GM10266 (cell line): ENCODE results near the gene UBAP1L.
"Not testable (repeated sequence)": the region's sequence is repeated elsewhere in the genome, so short reads cannot be mapped to it uniquely, and the experiment has no call there.

ENCODE experiments used
- DNase-seq: peaks from one replicate; pipeline ENCODE4 v3.0.0; 2012; ENCODE audit errors: extremely low spot score
- TF ChIP-seq, protein P1 (sequence below): IDR thresholded peaks from 2 replicates; pipeline ENCODE4 v1.5.1; 2012; ENCODE audit warnings: mild to moderate bottlenecking, low read depth; ENCODE audit not compliant: control insufficient read depth, insufficient read depth; ENCODE audit errors: missing control alignments

UBAP1L gene

DNA sequence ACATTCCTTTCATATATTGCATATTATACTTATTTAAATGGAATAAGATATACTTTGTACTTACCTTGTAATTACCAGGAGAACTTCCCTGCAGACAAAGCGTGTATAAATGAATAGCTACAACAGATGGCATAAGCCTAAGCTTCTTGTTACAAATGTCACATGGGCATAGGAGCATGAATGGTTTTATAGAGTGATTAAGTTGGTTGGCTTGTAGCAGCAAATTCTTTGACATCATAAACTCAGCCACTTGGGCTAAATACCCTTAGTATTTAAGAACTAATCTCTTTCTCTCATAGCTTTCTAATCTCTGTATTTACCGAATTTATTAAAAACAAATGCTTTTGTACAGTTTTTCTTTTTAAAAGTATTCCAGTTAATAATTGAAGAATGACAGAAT lies at the start of gene UBAP1L:
UBAP1L (minus strand) TSS at position 115 of the 400 bp plus-strand sequence. CDS start 8,985 bp downstream, outside the sequence.
- TF ChIP-seq, protein P1, sequence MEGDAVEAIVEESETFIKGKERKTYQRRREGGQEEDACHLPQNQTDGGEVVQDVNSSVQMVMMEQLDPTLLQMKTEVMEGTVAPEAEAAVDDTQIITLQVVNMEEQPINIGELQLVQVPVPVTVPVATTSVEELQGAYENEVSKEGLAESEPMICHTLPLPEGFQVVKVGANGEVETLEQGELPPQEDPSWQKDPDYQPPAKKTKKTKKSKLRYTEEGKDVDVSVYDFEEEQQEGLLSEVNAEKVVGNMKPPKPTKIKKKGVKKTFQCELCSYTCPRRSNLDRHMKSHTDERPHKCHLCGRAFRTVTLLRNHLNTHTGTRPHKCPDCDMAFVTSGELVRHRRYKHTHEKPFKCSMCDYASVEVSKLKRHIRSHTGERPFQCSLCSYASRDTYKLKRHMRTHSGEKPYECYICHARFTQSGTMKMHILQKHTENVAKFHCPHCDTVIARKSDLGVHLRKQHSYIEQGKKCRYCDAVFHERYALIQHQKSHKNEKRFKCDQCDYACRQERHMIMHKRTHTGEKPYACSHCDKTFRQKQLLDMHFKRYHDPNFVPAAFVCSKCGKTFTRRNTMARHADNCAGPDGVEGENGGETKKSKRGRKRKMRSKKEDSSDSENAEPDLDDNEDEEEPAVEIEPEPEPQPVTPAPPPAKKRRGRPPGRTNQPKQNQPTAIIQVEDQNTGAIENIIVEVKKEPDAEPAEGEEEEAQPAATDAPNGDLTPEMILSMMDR: no peak
- no peak for DNase-seq

DNA sequence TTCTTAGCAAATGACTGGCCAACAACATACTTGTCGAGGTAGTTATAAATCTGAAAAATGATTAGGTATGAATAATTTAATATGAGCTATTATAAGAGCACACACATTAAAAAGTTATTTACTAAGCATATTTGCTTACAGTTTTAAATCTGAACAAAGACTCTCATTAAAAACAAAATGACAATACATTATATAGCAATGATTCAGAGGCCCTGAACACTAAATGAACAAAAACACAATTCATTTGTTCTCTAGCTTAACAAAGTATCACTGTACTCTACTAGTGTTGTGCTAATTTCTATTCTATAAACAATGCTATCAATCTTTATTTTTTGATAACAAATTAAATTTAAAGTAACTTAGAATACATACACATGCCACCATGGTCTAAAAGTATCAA lies 49.1 kb upstream of the UBAP1L start:
- TF ChIP-seq, protein P1: no peak

DNA sequence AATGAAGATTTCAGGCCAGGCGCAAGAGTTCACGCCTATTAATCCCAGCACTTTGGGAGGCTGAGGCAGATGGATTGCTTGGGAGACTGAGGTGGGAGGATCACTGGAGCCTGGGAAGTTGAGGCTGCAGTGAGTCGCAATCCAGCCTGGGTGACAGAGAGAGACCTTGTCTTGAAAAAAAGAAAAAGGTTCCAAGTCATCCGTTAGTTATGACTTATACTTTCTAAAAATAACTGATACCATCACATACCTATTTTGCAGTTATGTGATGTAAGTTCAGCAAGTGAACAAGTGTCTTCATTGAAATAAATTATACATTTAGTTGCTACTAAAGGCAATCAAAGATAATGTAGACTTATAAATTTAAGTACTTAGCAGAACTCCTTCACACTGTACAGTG lies 48.0 kb upstream of the UBAP1L start:
- DNase-seq: no peak
- TF ChIP-seq, protein P1: no peak

More for the DNA sequence above, 49.1 kb upstream of the UBAP1L start:
- no peak for DNase-seq

GRCh38 chr15:65156692-65157091 lies 41.7 kb upstream of the UBAP1L start:
- DNase-seq: no peak

GRCh38 chr15:65154720-65155119 lies 39.7 kb upstream of the UBAP1L start:
- no peak for DNase-seq
- TF ChIP-seq, protein P1: no peak

More at GRCh38 chr15:65156692-65157091, 41.7 kb upstream of the UBAP1L start:
- TF ChIP-seq, protein P1: no peak

- TF ChIP-seq, protein P1: no peak
- no peak for DNase-seq
Measured at GRCh38 chr15:65147902-65148301, 32.9 kb upstream of the UBAP1L start.

GRCh38 chr15:65146438-65146837 lies 31.4 kb upstream of the UBAP1L start:
- DNase-seq: no peak
- TF ChIP-seq, protein P1: no peak

DNA sequence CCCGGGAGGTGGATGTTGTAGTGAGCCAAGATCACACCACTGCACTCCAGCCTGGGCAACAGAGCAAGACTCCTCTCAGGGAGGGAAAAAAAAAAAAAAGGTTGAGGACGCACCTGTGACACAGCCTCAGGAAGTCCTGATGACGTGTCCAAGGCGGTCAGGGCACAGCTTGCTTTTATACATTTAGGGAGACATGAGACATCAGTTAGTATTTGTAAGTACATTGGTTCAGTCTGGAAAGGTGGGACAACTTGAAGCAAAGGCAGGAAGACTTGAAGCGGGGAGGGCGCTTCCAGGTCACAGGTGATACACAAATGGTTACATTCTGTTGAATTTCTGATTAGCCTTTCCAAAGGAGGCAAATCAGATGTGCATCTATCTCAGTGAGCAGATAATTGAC lies 23.6 kb upstream of the UBAP1L start:
- not testable (repeated sequence) for DNase-seq

- not testable (repeated sequence) for DNase-seq
Measured at GRCh38 chr15:65137893-65138292, 22.9 kb upstream of the UBAP1L start.

- DNase-seq: not testable (repeated sequence)
Measured at GRCh38 chr15:65137089-65137488, 22.1 kb upstream of the UBAP1L start.
